HL-60 (cell line): Measurements from ENCODE around the gene TUBA1A.
A peak's percentile ranks its signal among the peaks of the same experiment; 100 is the strongest.

Experiments used
- CTCF ChIP-seq: IDR thresholded peaks from one replicate; pipeline ENCODE4 v1.5.1; 2011; ENCODE audit warnings: low read length, control low read depth, inconsistent platforms; ENCODE audit not compliant: insufficient read depth
- GABPA ChIP-seq: IDR thresholded peaks from 2 replicates; pipeline ENCODE4 v1.6.1; 2012; ENCODE audit warnings: low read depth
- POLR2AphosphoS5 ChIP-seq: IDR thresholded peaks from 2 replicates; pipeline ENCODE4 v1.6.1; 2012; ENCODE audit warnings: low read depth

GRCh38 chr12:49232940-49233841, 44.3 kb upstream of the TUBA1A start:
- TF ChIP-seq CTCF (no peak), GABPA (no peak), POLR2AphosphoS5 (peak; percentile 89; the same call in 1 of the 2 replicates)
